HCT116 (cell line): ENCODE results near the gene GNG7. TPM values are rescaled to one million over a fixed set of nuclear protein-coding genes. Genes with fewer than 3 reads are reported as not detected.

Source experiments
- ATAC-seq: fragments of 200-7000 bp; cut with Tn5 transposase; 2 replicates; pipeline ENCODE4 v1.9.1; 2020; ENCODE audit warnings: mild to moderate bottlenecking, moderate library complexity
- BruUV-seq: library from RNA; stranded (reverse); fragments of 400-500 nt; replicated peaks from 2 replicates; lab custom pipeline; 2021; lab: Mats Ljungman, UMichigan
- CTCF ChIA-PET: fragments of 300-600 bp; sonication (Branson Sonifier 250); formaldehyde crosslinking; loops from one replicate; lab custom pipeline; 2021; ENCODE audit warnings: antibody characterized with exemption; lab: Charles Lee
- POLR2A ChIA-PET: fragments of 300-600, 350-600 bp; sonication (Branson Sonifier 250); formaldehyde crosslinking; loops from one replicate; lab custom pipeline; 2021; ENCODE audit warnings: antibody characterized with exemption; lab: Charles Lee
- RAD21 ChIA-PET, 2 experiments: fragments of 300-600 bp; sonication (Branson Sonifier 250); formaldehyde crosslinking; loops; one replicate each; lab custom pipeline; 2023; ENCODE audit warnings: low total read pairs in 2 of 2; ENCODE audit not compliant: uncharacterized antibody in 2 of 2, unreplicated experiment in 2 of 2, low non-redundant PET in 1 of 2; lab: Charles Lee
- DNase-seq: peaks from one replicate; pipeline ENCODE4 v3.0.0-alpha.2; 2010; ENCODE audit warnings: low read depth, low spot score
- H2AFZ ChIP-seq: fragments of 200-600 bp; shearing (Covaris generic), sonication (generic); 2 replicates; pipeline ENCODE4 v1.6.1; 2017; ENCODE audit warnings: low read depth, mixed run types, mixed read lengths, antibody characterized with exemption, low read length; ENCODE audit not compliant: poor library complexity, severe bottlenecking
- H3K27ac ChIP-seq: 2 replicates; pipeline ENCODE4 v1.5.1; 2012; ENCODE audit warnings: low read depth, low read length
- H3K27me3 ChIP-seq: fragments of 200-600 bp; sonication (generic); 2 replicates; pipeline ENCODE4 v1.6.1; 2016; ENCODE audit warnings: mixed run types, low read length, mixed read lengths; ENCODE audit not compliant: insufficient read depth
- H3K36me3 ChIP-seq, 2 experiments: fragments of 200-500 bp in 1 of 2; fragments of 200-600 bp in 1 of 2; sonication (Bioruptor generic) in 1 of 2; sonication (generic) in 1 of 2; 2 replicates each; pipeline versions ENCODE4 v1.5.1 to v1.6.1; 2014 to 2016; ENCODE audit warnings: low read length in 2 of 2, inconsistent platforms in 1 of 2, mixed read lengths in 1 of 2, mixed run types in 1 of 2; ENCODE audit not compliant: insufficient read depth in 2 of 2, control insufficient read depth in 1 of 2
- H3K4me1 ChIP-seq, 2 experiments: fragments of 200-600 bp in 1 of 2; sonication (generic) in 1 of 2; 2 replicates each; pipeline versions ENCODE4 v1.5.1 to v1.6.1; 2012 to 2017; ENCODE audit warnings: low read length in 2 of 2, inconsistent platforms in 1 of 2, mild to moderate bottlenecking in 1 of 2, mixed read lengths in 1 of 2, mixed run types in 1 of 2, moderate library complexity in 1 of 2; ENCODE audit not compliant: insufficient read depth in 2 of 2, control insufficient read depth in 1 of 2
- H3K4me2 ChIP-seq: fragments of 200-600 bp; sonication (generic); 2 replicates; pipeline ENCODE4 v1.6.1; 2017; ENCODE audit warnings: mixed run types, low read length, mixed read lengths
- H3K4me3 ChIP-seq, 2 experiments: fragments of 200-600 bp in 1 of 2; sonication (generic) in 1 of 2; replicated peaks in 1 of 2; 2 replicates each; pipeline ENCODE4 v1.5.1; 2011 to 2016; ENCODE audit warnings: low read length in 2 of 2, control low read depth in 1 of 2, low read depth in 1 of 2, mild to moderate bottlenecking in 1 of 2, mixed read lengths in 1 of 2, mixed run types in 1 of 2
- H3K79me2 ChIP-seq: fragments of 200-600 bp; sonication (generic); 2 replicates; pipeline ENCODE4 v1.6.1; 2017; ENCODE audit warnings: mild to moderate bottlenecking, mixed run types, low read length, moderate library complexity, mixed read lengths; ENCODE audit not compliant: insufficient read depth
- H3K9ac ChIP-seq: fragments of 200-600 bp; sonication (generic); 2 replicates; pipeline ENCODE4 v1.6.1; 2016; ENCODE audit warnings: low read length, mixed read lengths
- H3K9me2 ChIP-seq: fragments of 200-600 bp; sonication (generic), shearing (Covaris generic); 2 replicates; pipeline ENCODE4 v1.6.1; 2017; ENCODE audit warnings: mixed run types, mild to moderate bottlenecking, moderate library complexity; ENCODE audit not compliant: insufficient read depth
- H3K9me3 ChIP-seq, 2 experiments: fragments of 200-500 bp in 1 of 2; fragments of 200-600 bp in 1 of 2; sonication (Bioruptor generic) in 1 of 2; sonication (generic) in 1 of 2; 2 replicates each; pipeline ENCODE4 v1.6.1; 2014 to 2017; ENCODE audit warnings: low read length in 2 of 2, mixed read lengths in 2 of 2, inconsistent platforms in 1 of 2, low read depth in 1 of 2, mild to moderate bottlenecking in 1 of 2, mixed run types in 1 of 2, moderate library complexity in 1 of 2; ENCODE audit not compliant: control insufficient read depth in 1 of 2, insufficient read depth in 1 of 2
- H4K20me1 ChIP-seq: fragments of 200-600 bp; sonication (generic), shearing (Covaris generic); 2 replicates; pipeline ENCODE4 v1.6.1; 2017; ENCODE audit warnings: mixed run types, mild to moderate bottlenecking, moderate library complexity; ENCODE audit not compliant: insufficient read depth
- ELF1 ChIP-seq: IDR thresholded peaks from 2 replicates; pipeline ENCODE4 v1.6.1; 2012; ENCODE audit warnings: low read depth, borderline replicate concordance
- EZH2 ChIP-seq: fragments of 200-600 bp; sonication (generic); IDR thresholded peaks from 2 replicates; pipeline ENCODE4 v1.6.1; 2017; ENCODE audit warnings: antibody characterized with exemption, mixed run types
- EZH2phosphoT487 ChIP-seq: fragments of 200-600 bp; IDR thresholded peaks from 2 replicates; pipeline ENCODE4 v1.6.1; 2018; ENCODE audit warnings: antibody characterized with exemption, borderline replicate concordance
- POLR2A ChIP-seq: IDR thresholded peaks from 2 replicates; pipeline ENCODE4 v1.7.0; 2011; ENCODE audit warnings: borderline replicate concordance; ENCODE audit not compliant: insufficient read depth, insufficient read length; ENCODE audit errors: extremely low read depth
- YY1 ChIP-seq: IDR thresholded peaks from 2 replicates; pipeline ENCODE4 v1.6.1; 2011; ENCODE audit warnings: low read length, low read depth, moderate library complexity, mild to moderate bottlenecking; ENCODE audit not compliant: insufficient replicate concordance; ENCODE audit errors: extremely low read depth
- ZNF274 ChIP-seq: fragments of 200-500 bp; sonication (Bioruptor generic); IDR thresholded peaks from 2 replicates; pipeline ENCODE4 v1.6.1; 2014; ENCODE audit warnings: mild to moderate bottlenecking, low read depth, low read length, inconsistent platforms
- intact Hi-C: fragments of 100-400 bp; cut with micrococcal nuclease; formaldehyde crosslinking; loops from 2 replicates; pipeline ENCODE4 v1.10.0; 2022
- total RNA-seq: library from RNA; stranded (reverse); gene quantifications from one replicate; pipeline ENCODE4 v1.2.1, GENCODE V29; 2021; ENCODE audit not compliant: unreplicated experiment
- TF ChIP-seq, protein P1 (sequence below): IDR thresholded peaks from 2 replicates; pipeline ENCODE4 v1.6.1; 2011; ENCODE audit warnings: mild to moderate bottlenecking, low read length, moderate library complexity; ENCODE audit not compliant: insufficient replicate concordance; ENCODE audit errors: extremely low read depth

Gene GNG7
- total RNA-seq, 1 experiment from 2014 or later, result 11.3 TPM

DNA sequence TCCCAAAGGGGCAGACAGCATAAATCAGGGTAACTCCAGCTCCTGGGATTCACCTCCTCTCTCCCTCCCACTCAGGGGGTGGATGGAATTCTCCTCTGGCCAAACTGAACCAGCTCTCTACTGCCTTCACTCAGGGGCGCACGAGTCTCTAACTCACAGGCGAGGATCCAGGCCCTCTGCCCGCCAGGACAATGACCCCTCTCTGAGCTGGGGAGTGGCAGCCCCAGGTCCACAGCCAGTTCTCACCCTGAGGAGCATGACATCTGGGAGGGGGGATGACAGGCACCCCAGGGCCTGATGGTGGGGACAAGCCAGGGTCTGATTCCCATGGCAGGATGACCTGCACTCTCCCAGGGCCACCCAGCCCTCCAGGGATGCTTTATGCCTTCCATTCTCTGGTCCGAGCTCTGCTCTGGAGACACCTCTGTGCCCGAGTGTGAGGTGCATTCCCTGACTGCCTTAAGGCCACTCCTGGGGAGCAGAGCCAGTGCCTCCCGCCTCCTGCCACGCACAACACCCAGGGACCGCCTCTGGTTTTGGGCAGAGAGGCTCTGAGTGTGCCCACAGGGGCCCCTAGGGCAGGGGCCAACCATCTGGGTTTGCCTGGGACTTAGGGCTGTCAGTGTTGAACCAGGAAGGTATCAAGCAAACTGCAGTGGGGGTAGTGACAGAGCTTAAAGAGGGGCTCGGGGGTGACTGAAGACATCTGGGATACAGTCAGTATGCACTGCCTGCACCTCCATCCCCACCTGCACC is 66.2 kb downstream of the GNG7 start:
- Histone ChIP-seq H3K9ac (no peak overlapping the region), H3K4me1 (peaks cover 5 to 15% of the 10 kb centered on the region in 2 experiments; a peak in 2 of 4 replicates), H3K36me3 (no peaks in the 10 kb centered on the region), H3K9me2 (no peaks in the 10 kb centered on the region), H3K79me2 (no peaks in the 10 kb centered on the region)
- peak; percentile 20 for ATAC-seq
- TF ChIP-seq POLR2A, result no peak
- TF ChIP-seq, all 23 proteins: peak for 0
- no TSS peak for BruUV-seq
- H3K9me3 ChIP-seq, result peaks cover 0 to 2% of the 10 kb centered on the region in 2 experiments; a peak in 1 of 4 replicates
- no peak overlapping the region; the same call in 1 of the 2 replicates for H3K4me2 ChIP-seq
- intact Hi-C loops, result no loop called here
- ChIA-PET CTCF (interaction anchor here (0.5 to 2.1 kb wide), 12 partner anchors 9 to 374 kb away, joined by 3 to 13 read pairs (median 4); partner anchors contain the start of gene GNG7), POLR2A (interaction anchor here (1.2 kb wide), 1 partner anchor 160 kb away, joined by 9 read pairs; the partner anchor contains the start of gene GADD45B), RAD21 (interaction anchor here (1.0 to 1.2 kb wide), 6 partner anchors 12 to 264 kb away, joined by 3 to 5 read pairs (median 4); partner anchors contain the start of gene ZNF57 (in 1 of the 2))
- H3K27ac ChIP-seq, result no peak overlapping the region
- H4K20me1 ChIP-seq, result no peaks in the 10 kb centered on the region
- H3K4me3 ChIP-seq, result no peak overlapping the region
- H3K27me3 ChIP-seq, result no peaks in the 10 kb centered on the region
- DNase-seq, result no peak
- no peak overlapping the region for H2AFZ ChIP-seq

DNA sequence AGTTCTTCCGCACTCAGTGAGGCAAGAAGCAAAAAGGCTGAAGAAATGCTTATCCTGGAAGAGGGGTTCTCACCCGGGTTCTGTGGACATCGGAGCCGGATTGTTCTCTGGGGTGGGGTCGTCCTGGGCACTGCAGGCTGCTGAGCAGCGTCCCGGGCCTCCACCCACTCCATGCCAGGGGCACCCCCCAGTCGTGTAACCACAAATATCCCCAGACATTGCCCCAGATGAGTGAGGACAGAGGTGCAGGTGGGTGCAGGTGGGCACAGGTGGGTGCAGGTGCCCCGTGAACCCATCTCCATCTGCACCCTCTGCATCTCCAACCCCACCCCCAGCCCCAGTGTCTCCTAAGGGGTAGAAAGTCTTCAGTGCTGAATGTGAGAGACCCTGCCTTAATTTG is 67.5 kb downstream of the GNG7 start:
- H3K4me3 ChIP-seq, result no peak overlapping the region
- POLR2A ChIA-PET, result interaction anchor here (1.9 kb wide), 1 partner anchor 159 kb away, joined by 7 read pairs; the partner anchor contains the start of gene GADD45B
- no peak overlapping the region for H3K4me2 ChIP-seq
- CTCF ChIA-PET, result interaction anchor here (1.4 kb wide), 1 partner anchor 21 kb away, joined by 5 read pairs; no protein-coding TSS in a partner anchor
- peaks cover 0 to 15% of the 10 kb centered on the region in 2 experiments; a peak in 1 of 4 replicates for H3K9me3 ChIP-seq
- no peaks in the 10 kb centered on the region for H3K27me3 ChIP-seq
- no peaks in the 10 kb centered on the region for H3K79me2 ChIP-seq
- DNase-seq (no peak), ATAC-seq (no peak)
- BruUV-seq, result no TSS peak
- no peak overlapping the region for H3K9ac ChIP-seq
- H4K20me1 ChIP-seq, result no peaks in the 10 kb centered on the region
- H3K4me1 ChIP-seq, result peaks cover 5 to 15% of the 10 kb centered on the region in 2 experiments; a peak in 2 of 4 replicates
- RAD21 ChIA-PET, result no interaction called here
- intact Hi-C loops, result no loop called here
- no peaks in the 10 kb centered on the region for H3K9me2 ChIP-seq
- TF ChIP-seq EZH2phosphoT487, result no peak
- TF ChIP-seq, protein P1, sequence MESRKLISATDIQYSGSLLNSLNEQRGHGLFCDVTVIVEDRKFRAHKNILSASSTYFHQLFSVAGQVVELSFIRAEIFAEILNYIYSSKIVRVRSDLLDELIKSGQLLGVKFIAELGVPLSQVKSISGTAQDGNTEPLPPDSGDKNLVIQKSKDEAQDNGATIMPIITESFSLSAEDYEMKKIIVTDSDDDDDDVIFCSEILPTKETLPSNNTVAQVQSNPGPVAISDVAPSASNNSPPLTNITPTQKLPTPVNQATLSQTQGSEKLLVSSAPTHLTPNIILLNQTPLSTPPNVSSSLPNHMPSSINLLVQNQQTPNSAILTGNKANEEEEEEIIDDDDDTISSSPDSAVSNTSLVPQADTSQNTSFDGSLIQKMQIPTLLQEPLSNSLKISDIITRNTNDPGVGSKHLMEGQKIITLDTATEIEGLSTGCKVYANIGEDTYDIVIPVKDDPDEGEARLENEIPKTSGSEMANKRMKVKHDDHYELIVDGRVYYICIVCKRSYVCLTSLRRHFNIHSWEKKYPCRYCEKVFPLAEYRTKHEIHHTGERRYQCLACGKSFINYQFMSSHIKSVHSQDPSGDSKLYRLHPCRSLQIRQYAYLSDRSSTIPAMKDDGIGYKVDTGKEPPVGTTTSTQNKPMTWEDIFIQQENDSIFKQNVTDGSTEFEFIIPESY, result no peak
- no peak for TF ChIP-seq EZH2
- TF ChIP-seq YY1, result no peak
- no peak for TF ChIP-seq ZNF274
- TF ChIP-seq ELF1, result no peak
- H3K27ac ChIP-seq, result no peak overlapping the region
- H3K36me3 ChIP-seq, result no peaks in the 10 kb centered on the region
- H2AFZ ChIP-seq, result no peak overlapping the region
